HepG2 (cell line): ENCODE measurements around the gene TMEM63B. TPM values are rescaled to one million over a fixed set of nuclear protein-coding genes. Genes with fewer than 3 reads are reported as not detected.

Experiments
- CENPT ChIP-seq: sonication (generic); formaldehyde crosslinking; IDR thresholded peaks from 2 replicates; pipeline ENCODE4 v1.8.0; 2022; ENCODE audit warnings: low read depth, mild to moderate bottlenecking, moderate library complexity, missing genetic modification reagents
- HMG20A ChIP-seq: IDR thresholded peaks from 2 replicates; pipeline ENCODE4 v1.6.1; 2016; ENCODE audit warnings: borderline replicate concordance
- KLF11 ChIP-seq: IDR thresholded peaks from 2 replicates; pipeline ENCODE4 v1.6.1; 2016; ENCODE audit warnings: missing compliant biosample characterization
- MATR3 ChIP-seq: sonication (generic); formaldehyde crosslinking; IDR thresholded peaks from 2 replicates; pipeline ENCODE4 v1.4.0; 2020; ENCODE audit warnings: missing genetic modification reagents
- REPIN1 ChIP-seq: sonication (generic); formaldehyde crosslinking; IDR thresholded peaks from 2 replicates; pipeline ENCODE4 v1.8.0; 2022; ENCODE audit warnings: missing genetic modification reagents, low read depth, mild to moderate bottlenecking, borderline replicate concordance
- RFX1 ChIP-seq: fragments of 450-650 bp; IDR thresholded peaks from 2 replicates; pipeline ENCODE4 v1.6.1; 2017
- SATB2 ChIP-seq: sonication (generic); formaldehyde crosslinking; IDR thresholded peaks from 2 replicates; pipeline ENCODE4 v1.5.0; 2020; ENCODE audit warnings: missing genetic modification reagents
- STAG1 ChIP-seq: sonication (generic); formaldehyde crosslinking; IDR thresholded peaks from 2 replicates; pipeline ENCODE4 v1.4.0; 2020; ENCODE audit warnings: missing genetic modification reagents
- TAF1 ChIP-seq: sonication (generic); formaldehyde crosslinking; IDR thresholded peaks from 2 replicates; pipeline ENCODE4 v1.4.0; 2020; ENCODE audit warnings: missing genetic modification reagents
- THAP11 ChIP-seq: IDR thresholded peaks from 2 replicates; pipeline ENCODE4 v1.6.1; 2016; ENCODE audit warnings: missing biosample characterization, missing genetic modification reagents
- TSC22D2 ChIP-seq: sonication (generic); formaldehyde crosslinking; IDR thresholded peaks from 2 replicates; pipeline ENCODE4 v1.5.1; 2020; ENCODE audit warnings: missing genetic modification reagents, mild to moderate bottlenecking, borderline replicate concordance
- ZC3H4 ChIP-seq: sonication (generic); formaldehyde crosslinking; IDR thresholded peaks from 2 replicates; pipeline ENCODE4 v1.4.0; 2020; ENCODE audit warnings: missing genetic modification reagents, borderline replicate concordance
- ZFP1 ChIP-seq: IDR thresholded peaks from 2 replicates; pipeline ENCODE4 v1.6.1; 2016
- ZFY ChIP-seq: sonication (generic); formaldehyde crosslinking; IDR thresholded peaks from 2 replicates; pipeline ENCODE4 v1.4.0; 2020; ENCODE audit warnings: missing genetic modification reagents
- ZKSCAN1 ChIP-seq: fragments of 150-350 bp; IDR thresholded peaks from 2 replicates; pipeline ENCODE4 v1.6.1; 2014; ENCODE audit warnings: low read length
- ZNF205 ChIP-seq: IDR thresholded peaks from 2 replicates; pipeline ENCODE4 v1.6.1; 2018; ENCODE audit warnings: missing biosample characterization, missing genetic modification reagents
- ZNF292 ChIP-seq: sonication (generic); formaldehyde crosslinking; IDR thresholded peaks from 2 replicates; pipeline ENCODE4 v1.8.1; 2022; ENCODE audit warnings: mild to moderate bottlenecking, low read depth, missing genetic modification reagents, borderline replicate concordance
- ZNF530 ChIP-seq: sonication (generic); formaldehyde crosslinking; IDR thresholded peaks from 2 replicates; pipeline ENCODE4 v1.5.0; 2020; ENCODE audit warnings: low read depth, mild to moderate bottlenecking, missing genetic modification reagents
- ZNF615 ChIP-seq: sonication (generic); formaldehyde crosslinking; IDR thresholded peaks from 2 replicates; pipeline ENCODE4 v1.5.0; 2020; ENCODE audit warnings: mild to moderate bottlenecking, missing genetic modification reagents, borderline replicate concordance
- ZNF839 ChIP-seq: sonication (generic); formaldehyde crosslinking; IDR thresholded peaks from 2 replicates; pipeline ENCODE4 v1.4.0; 2020; ENCODE audit warnings: missing genetic modification reagents, mild to moderate bottlenecking, borderline replicate concordance
- ZSCAN29 ChIP-seq: sonication (generic); formaldehyde crosslinking; conservative IDR thresholded peaks from 2 replicates; pipeline ENCODE4 v1.4.0; 2020; ENCODE audit warnings: mild to moderate bottlenecking, missing genetic modification reagents
- polyA plus RNA-seq, 8 experiments: library from polyadenylated mRNA; depleted of rRNA in 3 of 8; stranded (reverse) in 7 of 8; unstranded in 1 of 8; fragments of >200 nt; fragmentation: Illumina TruSeq in 4 of 8; extraction: Trizol in 4 of 8; gene quantifications; 2 replicates each; pipeline versions ENCODE4 v1.2.1 to v1.2.3, GENCODE V29; 2011 to 2016; ENCODE audit warnings: low read depth in 4 of 8, missing spikeins in 1 of 8, mixed read lengths in 1 of 8; ENCODE audit not compliant: insufficient read depth in 1 of 8
- total RNA-seq, 5 experiments: library from RNA; depleted of rRNA; stranded (reverse); fragments of >200 nt; fragmentation: Illumina TruSeq; extraction: Trizol; gene quantifications; 2 replicates each; pipeline ENCODE4 v1.2.3, GENCODE V29; 2016; ENCODE audit warnings: low read depth in 1 of 5
- TF ChIP-seq, protein P1 (sequence below): sonication (generic); formaldehyde crosslinking; IDR thresholded peaks from 2 replicates; pipeline ENCODE4 v1.4.0; 2020; ENCODE audit warnings: missing genetic modification reagents, mild to moderate bottlenecking, borderline replicate concordance

TMEM63B gene
- total and polyA plus RNA-seq, 2 of the 13 experiments (the other 11 are each of a cell fraction or from before 2014, with no cell fraction given) = 27.4 to 75.8 TPM

DNA sequence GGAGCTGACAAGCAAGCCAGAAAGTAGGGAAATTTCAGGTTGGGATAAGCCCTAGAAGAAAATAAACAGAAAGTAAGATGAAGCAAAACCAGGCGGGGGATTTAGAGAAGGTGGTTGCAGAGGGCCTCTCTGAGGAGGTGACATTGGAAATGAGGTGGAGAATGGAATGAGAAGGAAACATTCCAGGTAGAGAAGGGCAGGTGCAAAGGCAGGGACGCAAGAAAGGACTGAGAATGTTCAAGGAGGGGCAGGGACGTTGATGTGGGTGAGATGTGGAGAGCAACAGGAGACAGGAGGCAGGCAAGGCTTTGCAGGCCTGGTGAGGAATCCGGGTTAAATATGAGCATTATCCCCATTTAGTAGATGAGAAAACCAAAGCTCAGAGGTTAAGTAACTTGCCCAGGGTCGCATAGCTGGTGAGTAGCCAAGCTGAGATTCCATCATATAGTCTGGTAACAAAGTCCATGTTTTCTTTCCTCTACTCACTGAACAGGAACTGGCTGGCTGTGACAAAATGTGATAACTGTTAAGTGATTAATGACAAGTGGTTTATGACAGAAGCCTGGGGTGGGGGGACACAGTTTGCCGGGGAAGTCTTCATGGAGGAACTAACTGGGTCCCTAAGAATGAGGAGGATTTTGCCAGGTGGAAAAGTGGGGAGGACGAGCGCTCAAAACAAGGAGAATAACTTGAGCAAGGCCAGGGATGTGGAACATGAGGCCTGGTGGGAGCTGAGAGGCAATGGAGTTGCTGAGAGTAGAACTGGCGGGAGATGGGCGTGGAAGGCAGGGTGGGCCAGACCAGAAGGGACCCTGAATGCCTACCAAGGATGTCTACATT lies 32.7 kb upstream of the TMEM63B start (continued):
- no peak for TF ChIP-seq CENPT
- no peak for TF ChIP-seq ZNF615 (CRISPR knock-in tag)
- TF ChIP-seq ZKSCAN1 = peak; percentile 77; the same call in 1 of the 2 replicates
- TF ChIP-seq TAF1 (CRISPR knock-in tag) = no peak
- no peak for TF ChIP-seq ZC3H4 (CRISPR knock-in tag)
- TF ChIP-seq KLF11 (CRISPR knock-in tag) = peak; percentile 63
- peak; percentile 99 for TF ChIP-seq ZSCAN29 (CRISPR knock-in tag)
- no peak for TF ChIP-seq ZNF530 (CRISPR knock-in tag)
- TF ChIP-seq REPIN1 (CRISPR knock-in tag) = peak; percentile 75
- TF ChIP-seq ZFY (CRISPR knock-in tag) = peak; percentile 54; the same call in 1 of the 2 replicates
- peak; percentile 84; the same call in 1 of the 2 replicates for TF ChIP-seq ZFP1
- peak; percentile 68 for TF ChIP-seq THAP11
- 0 out of 2 replicates have a peak, but pooled peaks have one; percentile 19 for TF ChIP-seq SATB2 (CRISPR knock-in tag)
- TF ChIP-seq, protein P1, sequence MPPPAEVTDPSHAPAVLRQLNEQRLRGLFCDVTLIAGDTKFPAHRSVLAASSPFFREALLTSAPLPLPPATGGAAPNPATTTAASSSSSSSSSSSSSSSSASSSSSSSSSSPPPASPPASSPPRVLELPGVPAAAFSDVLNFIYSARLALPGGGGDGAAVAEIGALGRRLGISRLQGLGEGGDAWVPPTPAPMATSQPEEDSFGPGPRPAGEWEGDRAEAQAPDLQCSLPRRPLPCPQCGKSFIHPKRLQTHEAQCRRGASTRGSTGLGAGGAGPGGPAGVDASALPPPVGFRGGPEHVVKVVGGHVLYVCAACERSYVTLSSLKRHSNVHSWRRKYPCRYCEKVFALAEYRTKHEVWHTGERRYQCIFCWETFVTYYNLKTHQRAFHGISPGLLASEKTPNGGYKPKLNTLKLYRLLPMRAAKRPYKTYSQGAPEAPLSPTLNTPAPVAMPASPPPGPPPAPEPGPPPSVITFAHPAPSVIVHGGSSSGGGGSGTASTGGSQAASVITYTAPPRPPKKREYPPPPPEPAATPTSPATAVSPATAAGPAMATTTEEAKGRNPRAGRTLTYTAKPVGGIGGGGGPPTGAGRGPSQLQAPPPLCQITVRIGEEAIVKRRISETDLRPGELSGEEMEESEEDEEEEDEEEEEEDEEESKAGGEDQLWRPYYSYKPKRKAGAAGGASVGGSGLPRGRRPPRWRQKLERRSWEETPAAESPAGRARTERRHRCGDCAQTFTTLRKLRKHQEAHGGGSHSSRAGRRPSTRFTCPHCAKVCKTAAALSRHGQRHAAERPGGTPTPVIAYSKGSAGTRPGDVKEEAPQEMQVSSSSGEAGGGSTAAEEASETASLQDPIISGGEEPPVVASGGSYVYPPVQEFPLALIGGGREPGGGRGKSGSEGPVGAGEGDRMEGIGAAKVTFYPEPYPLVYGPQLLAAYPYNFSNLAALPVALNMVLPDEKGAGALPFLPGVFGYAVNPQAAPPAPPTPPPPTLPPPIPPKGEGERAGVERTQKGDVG (CRISPR knock-in tag) = no peak; the same call in 1 of the 2 replicates
- no peak for TF ChIP-seq STAG1 (CRISPR knock-in tag)
- no peak for TF ChIP-seq MATR3 (CRISPR knock-in tag)
- no peak for TF ChIP-seq RFX1
- TF ChIP-seq ZNF205 (CRISPR knock-in tag) = 0 out of 2 replicates have a peak, but pooled peaks have one; percentile 73
- TF ChIP-seq HMG20A = peak; percentile 92
- TF ChIP-seq TSC22D2 = no peak
- TF ChIP-seq ZNF292 (CRISPR knock-in tag) = peak; percentile 59; the same call in 1 of the 2 replicates
- no peak for TF ChIP-seq ZNF839
